Glomerular visceral epithelial cell (primary cell): ENCODE results near the gene PDZD2.
"Not testable (repeated sequence)": the region's sequence is repeated elsewhere in the genome, so short reads cannot be mapped to it uniquely, and the experiment has no call there.

Source experiments
- DNase-seq: peaks from one replicate; pipeline ENCODE4 v3.0.0-alpha.2; 2016; ENCODE audit errors: extremely low spot score

The PDZD2 gene

DNA sequence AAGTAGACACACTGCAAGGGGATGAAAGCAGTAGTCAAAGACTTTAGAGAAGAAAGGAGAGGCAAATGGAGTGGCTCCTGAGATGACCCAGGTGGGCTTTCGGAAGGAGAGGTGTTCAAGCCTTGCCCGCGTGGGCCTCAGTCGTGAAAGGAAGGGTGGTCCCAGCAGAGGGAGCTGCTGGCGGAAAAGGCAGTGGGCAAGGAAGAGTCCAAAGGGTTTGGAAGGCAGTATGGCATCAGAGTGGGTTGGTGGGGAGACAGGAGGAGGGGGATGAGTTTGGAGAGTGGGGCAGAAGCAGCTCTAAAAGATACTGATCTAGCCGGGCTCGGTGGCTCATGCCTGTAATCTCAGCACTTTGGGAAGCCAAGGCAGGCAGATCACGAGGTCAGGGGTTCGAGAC lies 369.8 kb downstream of the PDZD2 start:
- no peak for DNase-seq

DNA sequence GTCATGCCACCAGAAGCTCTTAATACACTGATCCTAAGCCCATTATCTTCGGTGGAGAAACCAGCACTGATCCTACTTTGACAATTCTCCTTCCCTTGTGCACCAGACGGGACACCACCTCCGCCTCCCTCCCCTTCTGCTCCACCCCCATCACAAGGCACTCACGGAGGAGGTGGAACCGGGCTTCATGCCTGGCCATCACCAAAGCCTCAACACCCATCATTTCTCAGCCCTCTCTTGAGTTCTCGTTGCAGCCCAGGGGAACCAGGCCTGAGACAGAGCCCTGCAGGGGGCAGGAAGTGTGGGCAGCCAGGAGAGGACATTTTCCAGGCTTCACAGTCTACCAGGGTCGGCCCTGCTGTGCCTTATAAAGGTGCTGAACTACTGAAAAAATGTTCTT lies 374.7 kb downstream of the PDZD2 start:
- no peak for DNase-seq

DNA sequence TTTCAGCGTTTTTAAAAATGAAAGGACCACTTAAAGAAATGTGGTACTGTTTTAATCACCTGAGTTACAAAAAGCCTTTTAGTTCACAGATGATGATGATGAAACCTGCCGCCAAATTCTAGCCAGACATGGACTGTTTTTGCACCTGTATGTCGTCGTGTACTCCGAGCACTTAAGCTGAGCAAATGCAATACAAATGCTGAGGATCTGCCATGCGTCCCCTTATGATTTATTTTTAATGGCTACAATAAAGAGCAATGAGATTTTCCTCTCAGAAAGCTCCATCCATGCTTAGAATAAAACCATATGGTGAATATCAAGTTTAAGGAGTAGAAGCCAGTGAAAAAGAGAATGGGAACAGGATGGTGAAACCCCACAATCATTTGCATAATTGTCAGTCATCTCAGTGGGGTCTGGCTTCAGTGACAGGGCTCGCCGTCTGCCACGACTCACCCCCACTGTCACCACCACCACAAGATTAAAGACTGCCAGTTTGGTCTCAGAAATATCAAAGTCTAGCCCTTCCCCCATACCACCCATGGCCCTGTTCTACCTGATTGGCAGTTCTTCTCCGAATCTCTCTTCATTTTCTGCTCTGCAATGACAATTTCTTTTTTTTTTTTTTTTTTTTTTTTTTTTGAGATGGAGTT lies 375.3 kb downstream of the PDZD2 start:
- DNase-seq, result no peak

DNA sequence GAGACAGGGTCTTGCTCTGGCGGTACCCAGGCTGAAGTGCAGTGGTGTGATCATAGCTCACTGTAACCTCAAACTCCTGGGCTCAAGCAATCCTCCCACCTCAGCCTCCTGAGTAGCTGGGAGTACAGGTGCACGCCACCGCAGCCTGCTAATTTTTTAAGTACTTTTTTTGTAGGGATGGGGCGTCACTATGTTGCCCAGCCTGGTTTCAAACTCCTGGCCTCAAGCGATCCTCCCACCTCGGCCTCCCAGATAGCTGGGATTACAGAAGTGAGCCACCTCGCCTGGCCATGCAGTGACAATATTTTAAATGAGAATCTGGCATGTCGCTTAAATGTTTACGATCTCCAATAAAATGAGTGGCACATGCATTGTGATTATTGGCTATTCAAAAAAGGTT lies 376.3 kb downstream of the PDZD2 start:
- not testable (repeated sequence) for DNase-seq

DNA sequence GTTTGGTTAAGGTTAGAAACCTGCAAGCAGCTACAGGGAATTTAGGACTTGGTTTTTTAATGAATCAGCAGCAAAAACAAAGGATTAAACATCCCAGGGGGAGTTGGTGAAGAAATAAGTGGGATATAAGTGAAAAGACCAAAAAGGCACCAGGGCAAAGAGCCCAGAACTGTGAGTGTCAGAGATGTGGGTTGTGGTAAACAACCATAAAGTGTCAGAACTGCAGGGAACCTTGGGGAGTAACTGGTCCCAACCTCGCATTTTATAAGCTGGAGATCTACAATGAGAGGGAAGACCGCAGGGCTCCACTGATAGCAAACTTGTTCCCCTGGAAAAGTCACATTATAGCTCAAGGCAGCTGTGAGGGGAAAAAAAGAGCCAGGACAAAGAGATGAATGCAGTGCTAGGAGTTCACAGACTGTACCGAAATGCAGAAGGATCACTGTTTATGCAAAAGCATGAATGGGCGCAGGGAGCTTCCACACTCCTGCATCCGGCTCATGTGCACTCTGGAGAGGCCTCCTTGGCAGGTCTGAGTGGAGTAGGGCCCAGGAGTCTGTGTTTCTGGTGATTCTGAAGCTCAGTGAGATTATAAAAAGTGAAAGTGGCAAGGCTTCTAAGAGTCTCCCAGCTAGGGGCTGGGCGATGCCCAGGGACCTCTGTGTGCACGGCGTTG lies 378.9 kb downstream of the PDZD2 start:
- no peak for DNase-seq

DNA sequence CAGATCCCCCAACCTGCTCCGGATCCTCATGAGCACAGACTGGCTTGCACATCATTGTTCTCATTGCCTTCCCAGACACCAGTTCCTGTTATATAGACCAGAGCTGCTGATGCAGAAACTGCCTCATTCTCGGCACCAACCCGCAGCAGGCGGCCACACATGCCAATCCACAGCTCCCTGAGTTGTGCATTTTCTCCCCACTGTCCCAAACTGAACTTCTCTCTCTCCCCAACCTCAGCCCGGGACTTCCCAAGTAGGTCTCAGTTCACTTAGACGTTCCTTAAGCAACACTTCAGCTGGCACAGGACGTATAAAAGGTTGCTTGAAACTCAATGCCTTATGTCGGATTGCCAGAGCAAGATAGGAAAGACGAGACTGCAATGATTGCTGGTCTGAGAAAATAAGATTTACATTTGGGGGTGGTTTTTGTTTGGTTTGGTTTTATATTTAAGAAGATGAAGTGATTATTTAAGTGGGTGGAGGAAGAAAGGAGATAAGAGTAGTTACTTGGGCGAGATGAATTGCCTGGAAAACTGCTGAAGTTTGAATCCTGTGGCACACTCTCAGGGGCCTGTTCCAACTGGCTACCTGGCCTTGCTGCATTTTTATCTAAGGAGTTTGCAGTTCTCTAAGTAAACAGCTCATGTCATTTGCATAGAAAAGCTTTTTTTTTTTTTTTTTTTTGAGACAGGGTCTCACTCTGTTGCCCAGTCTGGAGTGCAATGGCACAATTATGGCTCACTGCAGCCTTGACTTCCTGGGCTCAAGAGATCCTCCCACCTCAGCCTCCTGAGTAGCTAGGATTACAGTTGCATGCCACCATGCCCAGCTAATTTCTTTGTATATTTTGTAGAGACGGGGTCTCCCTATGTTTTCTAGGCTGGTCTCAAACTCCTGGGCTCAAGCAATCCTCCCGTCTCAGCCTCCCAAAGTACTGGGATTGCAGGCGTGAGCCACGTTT lies 379.8 kb downstream of the PDZD2 start:
- DNase-seq, result no peak

DNA sequence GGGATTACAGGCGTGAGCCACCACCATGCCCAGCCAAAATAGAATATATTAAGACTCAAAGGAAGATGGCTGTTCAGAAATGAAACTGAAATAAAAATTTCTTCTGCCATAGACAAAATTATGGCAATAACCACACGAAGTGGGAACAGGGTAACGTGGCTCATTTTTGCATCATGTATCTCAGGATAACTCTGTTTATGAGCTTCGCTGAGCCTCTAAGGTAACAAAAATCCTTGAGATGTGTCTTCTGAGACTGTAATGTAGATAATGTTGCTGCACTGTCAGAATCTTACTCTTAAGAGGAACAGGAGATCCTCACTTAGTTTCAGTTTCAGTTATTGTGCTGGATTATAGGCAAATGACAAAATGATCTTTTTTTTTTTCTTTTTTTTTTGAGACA lies 381.3 kb downstream of the PDZD2 start:
- no peak for DNase-seq

DNA sequence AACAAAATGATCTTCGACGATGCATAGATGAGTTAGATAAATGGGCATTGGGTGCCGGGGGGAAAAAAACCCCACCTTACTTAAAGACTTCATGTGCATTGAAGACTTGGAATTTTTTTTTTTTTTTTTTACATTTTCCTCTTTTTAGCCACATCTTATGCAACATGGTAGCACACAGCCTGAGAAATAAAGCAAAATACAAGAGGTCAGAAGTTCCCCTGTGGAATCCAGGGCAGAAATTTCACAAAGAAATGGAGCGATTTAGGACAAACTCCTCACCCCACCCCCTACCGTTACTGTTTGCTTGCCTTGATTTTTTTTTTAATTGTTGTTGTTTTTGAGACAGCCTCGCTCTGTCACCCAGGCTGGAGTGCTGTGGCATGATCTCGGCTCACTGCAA lies 382.0 kb downstream of the PDZD2 start:
- no peak for DNase-seq

DNA sequence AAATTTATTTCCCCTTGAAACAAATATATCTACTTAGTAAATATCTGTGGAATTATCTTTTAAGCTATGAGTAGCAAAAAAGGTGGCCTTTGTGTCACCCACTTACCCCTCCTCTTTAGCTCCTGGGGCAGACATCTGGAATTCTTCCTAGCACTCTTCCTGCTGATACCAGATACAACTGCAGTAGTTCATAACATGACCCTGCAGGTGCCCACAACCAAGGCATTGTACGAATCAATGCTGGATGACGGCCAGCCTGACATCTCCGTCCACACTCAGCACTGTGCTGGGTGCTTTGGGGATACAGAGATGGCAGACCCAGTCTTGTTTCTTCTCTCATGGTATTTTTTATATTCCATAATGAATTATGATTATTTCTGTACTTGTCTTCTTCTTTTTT lies 382.8 kb downstream of the PDZD2 start:
- DNase-seq, result no peak

DNA sequence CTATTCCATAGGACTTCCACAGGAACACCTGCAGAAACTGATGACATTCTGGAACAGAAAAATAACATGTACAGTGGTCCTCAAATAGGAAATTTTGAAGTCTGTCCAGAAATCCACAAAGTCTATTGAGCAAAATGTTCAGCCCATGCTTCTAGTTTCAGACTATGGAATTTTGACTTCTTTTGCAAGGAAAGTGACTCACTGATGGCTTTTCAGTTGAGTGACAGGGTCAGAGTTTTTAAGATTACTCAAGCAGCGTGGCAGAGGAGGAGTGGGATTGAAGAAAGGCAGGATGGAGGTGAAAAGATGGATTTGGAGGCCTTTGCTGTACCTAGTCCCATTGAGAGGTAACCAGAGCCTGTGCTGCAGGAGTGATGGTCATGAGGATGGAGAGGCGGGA lies 383.7 kb downstream of the PDZD2 start:
- DNase-seq, result no peak

DNA sequence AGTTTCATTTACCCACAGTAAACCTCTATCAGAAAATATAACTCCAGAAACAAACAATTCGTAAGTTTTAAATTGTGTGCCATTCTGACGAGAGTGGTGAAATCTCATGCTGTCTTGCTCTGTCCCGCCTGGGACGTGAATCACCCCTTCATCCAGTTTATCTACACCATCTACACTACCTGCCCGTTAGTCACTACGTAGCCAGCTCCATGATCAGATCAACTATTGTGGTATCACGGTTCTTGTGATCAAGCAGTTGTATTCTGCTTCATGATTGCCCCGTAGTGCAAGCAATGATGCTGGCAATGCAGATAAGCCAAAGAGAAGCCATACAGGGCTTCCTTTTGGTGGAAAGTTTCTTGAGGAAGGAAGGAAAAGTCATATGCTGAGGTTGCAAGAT lies 384.9 kb downstream of the PDZD2 start:
- DNase-seq, result no peak

DNA sequence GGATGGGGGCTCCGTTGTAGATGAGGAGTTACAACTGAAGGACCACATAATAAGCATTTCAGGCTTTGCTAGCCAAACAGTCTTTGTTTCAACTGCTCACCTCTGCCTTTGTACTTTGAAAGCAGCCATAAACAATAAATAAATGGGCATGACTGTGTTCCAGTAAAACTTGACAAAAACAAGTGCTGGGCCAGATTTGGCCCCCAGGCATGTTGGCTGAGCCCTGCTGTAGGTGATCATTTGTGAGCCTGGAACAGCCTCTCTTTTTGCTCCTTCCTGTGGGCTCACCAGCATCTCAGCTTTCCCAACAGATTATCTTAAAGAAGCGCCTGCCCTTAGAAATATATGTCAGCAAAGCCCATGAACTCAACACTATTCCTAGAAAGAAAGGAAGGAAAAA lies 385.8 kb downstream of the PDZD2 start:
- no peak for DNase-seq

DNA sequence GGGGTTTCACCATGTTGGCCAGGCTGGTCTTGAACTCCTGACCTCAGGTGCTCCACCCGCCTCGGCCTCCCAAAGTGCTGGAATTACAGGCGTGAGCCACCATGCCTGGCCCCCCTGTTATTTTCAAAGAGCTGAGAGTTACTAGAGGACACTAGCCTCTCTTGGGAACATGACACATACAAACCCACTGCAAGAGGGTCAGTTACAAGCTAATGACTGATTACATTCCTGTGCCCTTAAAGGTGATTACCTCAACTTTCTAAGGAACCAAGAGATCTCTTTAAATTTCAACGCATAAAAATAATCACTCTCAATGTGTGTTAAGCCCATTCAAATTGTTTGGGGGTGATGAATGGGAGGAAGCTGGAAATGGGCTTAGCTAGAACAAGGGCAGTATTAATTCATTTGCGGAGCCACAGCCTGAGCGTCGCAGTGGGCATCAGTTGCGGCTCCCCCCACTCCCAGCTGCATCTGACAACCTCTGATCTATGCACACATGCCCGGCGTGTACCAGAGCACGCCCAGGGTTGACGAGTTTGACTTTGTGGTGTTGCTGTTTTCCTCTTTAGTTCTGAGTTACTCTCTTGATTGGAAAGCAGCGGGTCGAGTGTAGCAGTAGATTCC lies 388.3 kb downstream of the PDZD2 start:
- DNase-seq, result no peak

DNA sequence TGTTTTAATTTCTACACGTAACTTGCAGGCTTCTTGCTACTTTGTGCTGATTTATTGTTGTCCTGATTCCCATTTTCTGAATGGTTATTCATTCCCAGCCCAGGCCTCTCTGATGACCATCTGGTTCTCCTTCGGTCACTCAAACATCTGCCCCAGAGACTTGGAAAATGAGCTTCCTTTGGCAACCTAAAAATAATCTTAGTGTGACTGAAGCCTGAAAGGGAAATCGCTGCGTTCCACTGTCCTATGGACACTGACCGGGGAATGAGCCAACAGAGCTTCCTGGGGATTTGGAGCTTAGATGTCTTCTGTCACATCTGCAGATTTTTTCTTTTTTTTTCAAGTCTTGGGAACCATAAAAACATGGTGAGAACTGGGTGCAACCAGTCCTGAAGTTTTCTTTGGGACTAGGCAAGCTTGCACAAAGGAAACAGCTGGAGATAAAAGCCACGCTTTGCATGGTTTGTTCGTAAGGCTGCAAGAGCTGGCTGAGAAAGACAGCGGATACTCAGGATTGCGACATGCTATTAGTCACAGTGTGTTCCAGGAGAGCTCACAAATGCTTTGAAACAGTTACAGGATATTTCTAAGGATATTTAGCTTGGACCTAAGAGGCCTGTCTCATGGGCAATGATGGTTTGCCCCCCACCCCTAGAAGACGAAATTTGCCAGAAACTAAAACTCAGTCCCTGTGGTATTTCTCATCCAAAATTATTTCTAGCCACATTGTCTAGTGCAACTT lies 389.0 kb downstream of the PDZD2 start:
- peak; percentile 91 for DNase-seq

DNA sequence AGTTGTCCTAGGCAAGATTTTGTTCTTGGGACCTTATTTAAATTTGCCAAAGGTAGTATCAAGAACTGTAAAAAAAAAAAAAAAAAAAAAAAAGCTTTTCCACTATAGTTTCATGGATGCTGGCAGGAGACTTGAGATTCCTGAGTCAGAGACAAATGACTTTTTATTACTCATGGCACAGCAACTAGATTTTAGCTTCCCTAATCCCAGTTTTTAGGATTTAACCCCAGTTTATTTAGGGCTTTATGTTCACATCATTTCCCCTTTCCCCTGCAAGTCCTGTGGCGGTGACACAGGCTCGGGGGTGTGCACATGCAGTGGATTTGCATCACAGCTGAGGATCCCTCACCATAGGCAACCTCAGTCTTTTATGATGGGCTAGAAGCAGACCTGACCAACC lies 390.3 kb downstream of the PDZD2 start:
- DNase-seq, result no peak

DNA sequence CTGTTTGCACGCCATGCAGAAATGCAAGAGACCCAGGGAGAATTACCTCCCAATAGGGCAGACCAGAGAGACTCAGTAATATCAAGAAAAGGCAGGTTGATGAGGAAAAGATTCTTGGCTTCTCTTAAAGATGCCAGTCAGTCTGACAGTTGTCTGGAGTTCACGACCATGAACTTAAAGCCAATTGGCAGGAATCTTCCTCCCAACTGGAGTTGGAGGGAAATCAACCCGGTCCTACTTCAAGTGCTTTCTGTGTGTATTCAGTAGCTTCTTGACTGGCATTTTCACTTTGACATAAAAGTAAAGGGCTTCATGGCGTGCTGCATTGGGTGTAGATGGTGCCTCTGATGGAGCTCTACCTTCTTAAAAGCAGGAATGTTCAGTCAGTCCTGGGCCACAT lies 390.9 kb downstream of the PDZD2 start:
- no peak for DNase-seq

DNA sequence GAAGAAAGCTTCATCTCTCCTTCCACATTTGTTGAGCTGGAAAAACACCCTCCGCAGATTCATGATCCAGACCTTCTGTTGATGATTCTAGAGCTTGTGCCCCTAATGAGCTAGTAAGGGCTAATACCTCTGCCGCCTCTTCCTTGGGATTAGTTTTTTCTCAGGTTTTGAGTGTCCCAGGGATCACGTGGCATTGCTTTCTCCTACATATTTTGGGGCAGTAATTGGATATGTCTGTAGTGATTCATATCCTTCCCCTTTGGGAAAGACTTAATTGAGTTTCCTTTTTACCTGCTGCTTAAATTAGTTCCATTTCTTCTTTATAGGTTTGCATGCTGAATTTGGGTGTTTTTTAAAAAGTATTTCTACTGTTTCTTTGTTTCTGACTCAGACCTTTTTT lies 391.3 kb downstream of the PDZD2 start:
- DNase-seq, result no peak

DNA sequence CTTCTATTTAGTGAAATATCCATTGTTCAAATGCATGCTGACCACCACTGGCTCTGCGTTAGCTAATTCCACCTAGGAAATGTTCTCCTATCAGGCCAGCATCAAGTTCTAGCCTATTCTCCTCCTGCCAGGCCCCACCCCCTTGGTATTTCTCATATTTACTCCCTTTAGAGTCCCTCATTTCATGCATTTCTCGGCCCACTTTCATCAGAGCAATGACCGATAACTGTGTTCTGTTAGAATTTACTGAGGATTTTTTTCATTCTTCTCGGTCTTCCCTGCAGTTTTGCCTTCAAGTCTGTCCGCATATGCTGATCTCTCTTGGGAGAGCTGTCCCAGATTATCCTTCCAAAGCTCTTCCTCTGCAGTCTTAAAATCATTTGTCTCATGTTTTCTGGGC lies 391.8 kb downstream of the PDZD2 start:
- DNase-seq, result no peak

DNA sequence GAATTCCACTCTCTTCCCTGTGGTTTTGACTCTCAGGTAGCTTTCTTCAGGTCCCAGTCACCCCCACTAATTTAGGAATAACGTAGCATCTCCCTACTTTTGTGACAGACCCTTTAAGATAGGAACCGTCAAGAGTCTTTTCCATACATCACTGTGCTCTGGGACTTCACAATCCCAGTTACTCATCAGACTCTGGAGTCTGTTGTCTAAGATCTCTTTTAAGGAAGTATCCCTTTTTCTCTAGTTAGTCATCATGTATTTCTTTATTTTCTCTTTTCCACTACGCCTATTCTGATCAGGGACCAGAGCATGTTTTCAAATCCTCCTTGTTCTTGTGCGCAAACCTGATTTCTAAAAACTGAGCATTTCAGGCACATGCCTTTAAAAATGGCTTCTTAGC lies 392.2 kb downstream of the PDZD2 start:
- no peak for DNase-seq

DNA sequence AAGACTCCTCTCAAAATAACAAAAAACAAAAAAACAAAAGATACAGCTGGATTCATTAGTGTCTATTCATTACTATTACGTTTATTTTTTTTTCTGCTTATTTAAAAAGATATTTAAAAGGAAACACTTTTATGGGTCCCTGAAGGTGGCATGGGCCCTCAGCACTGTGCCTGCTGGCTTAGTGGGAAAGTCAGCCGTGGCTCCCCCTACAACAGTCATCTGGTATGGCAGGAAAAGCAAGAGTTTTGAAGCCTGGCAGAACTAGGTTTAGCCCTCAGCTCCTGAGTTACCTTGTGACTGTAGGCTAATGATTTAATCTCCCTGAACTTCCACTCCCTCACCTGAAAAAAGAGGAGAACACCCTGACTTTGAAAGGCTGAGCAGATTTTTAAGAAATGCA lies 399.6 kb downstream of the PDZD2 start:
- DNase-seq, result no peak

DNA sequence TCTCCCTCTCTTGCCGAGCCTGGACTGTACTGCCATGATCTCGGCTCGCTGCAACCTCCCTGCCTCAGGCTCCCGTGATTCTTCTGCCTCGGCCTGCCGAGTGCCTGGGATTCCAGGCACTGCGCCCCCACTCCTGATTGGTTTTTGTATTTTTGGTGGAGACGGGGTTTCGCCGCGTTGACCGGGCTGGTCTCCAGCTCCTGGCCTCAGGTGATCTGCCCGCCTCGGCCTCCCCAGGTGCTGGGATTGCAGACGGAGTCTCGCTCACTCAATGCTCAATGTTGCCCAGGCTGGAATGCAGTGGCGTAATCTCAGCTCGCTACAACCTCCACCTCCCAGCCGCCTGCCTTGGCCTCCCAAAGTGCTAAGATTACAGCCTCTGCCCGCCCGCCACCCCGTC lies 400.2 kb downstream of the PDZD2 start:
- DNase-seq, result not testable (repeated sequence)

DNA sequence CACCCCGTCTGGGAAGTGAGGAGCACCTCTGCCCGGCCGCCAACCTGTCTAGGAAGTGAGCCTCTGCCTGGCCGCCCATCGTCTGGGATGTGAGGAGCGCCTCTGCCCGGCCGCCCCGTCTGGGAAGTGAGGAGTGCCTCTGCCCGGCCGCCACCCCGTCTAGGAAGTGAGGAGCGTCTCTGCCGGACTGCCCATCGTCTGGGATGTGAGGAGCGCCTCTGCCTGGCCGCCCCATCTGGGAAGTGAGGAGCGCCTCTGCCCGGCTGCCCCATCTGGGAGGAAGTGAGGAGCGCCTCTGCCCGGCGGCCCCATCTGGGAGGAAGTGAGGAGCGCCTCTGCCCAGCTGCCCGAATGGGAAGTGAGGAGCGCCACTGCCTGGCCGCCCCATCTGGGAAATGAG lies 400.7 kb downstream of the PDZD2 start:
- not testable (repeated sequence) for DNase-seq
